ENCODE measurements around the gene TAF4. TPM values are rescaled to one million over a fixed set of nuclear protein-coding genes. Genes with fewer than 3 reads are reported as not detected.

The TAF4 gene
- total RNA-seq, 1 donor from 2014 or later = 17.6 TPM

- H3K27ac ChIP-seq = no peak overlapping the region
- TF ChIP-seq CTCF (IDR thresholded peaks at IDR 0.05) = no peak
- H3K27me3 ChIP-seq (ENCODE audit: low read depth) = no peaks in the 10 kb centered on the region
- no peak overlapping the region for H3K4me3 ChIP-seq
- H3K4me1 ChIP-seq = no peaks in the 10 kb centered on the region
- H3K36me3 ChIP-seq = peaks cover 52% of the 10 kb centered on the region
- intact Hi-C loops (cut with DNase I) = no loop called here
- no peaks in the 10 kb centered on the region for H3K9me3 ChIP-seq
- DNase-seq = peak; percentile 39
- no peak for ATAC-seq
Observed at GRCh38 chr20:62012631-62013030, 53.0 kb downstream of the TAF4 start.

DNA sequence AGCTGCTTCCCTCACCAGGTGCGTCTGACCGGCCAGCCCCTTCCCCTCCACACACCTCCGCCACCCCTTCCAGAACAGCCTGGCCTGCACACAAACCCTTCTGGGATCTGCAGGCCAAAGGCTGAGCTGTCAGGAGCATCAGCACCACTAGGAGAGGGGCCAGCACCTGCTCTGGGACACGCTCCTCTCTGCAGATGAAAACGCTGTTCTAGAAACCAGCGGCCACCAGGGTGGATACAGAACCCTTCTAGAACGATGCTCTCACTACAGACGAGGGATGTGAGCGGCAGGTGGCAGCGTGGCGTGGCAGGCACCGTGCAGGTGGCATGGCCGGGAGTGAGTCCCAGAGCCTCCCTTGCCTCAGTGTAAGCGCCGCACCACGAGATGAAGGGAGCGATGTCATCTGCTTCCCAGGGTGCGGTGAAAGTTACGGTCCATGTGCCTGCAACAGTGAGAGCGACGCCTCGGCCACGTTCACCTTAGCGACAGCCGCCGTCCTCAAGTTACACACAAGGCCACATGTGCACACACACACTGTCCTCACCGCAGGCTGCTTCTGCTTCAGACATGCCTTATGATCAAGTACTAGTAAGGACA is 53.6 kb downstream of the TAF4 start:
- no peak for DNase-seq

DNA sequence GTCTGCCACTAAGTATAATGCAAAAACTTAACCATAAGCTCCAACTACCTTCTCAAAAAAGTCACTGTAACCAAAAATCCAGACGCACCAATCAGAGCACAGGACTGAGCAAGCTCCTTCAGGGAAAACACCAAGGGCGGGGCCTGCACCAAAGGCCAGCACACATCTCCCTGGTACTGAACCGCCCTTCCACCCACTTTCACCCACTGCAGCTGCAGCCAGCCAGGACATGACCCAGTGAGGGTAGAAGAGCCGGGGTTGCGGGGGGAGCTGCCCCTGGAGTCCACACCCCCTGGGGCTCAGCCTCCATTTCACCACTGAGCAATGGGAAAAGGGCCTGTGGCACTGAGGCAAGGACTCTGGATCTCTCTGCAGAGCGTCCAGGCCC is 54.3 kb downstream of the TAF4 start:
- H3K9me3 ChIP-seq = no peaks in the 10 kb centered on the region
- TF ChIP-seq CTCF (IDR thresholded peaks at IDR 0.05) = no peak
- peaks cover 64% of the 10 kb centered on the region for H3K36me3 ChIP-seq
- no peak overlapping the region for H3K4me3 ChIP-seq
- intact Hi-C loops (cut with DNase I) = no loop called here
- H3K27ac ChIP-seq = no peak overlapping the region
- H3K4me1 ChIP-seq = no peaks in the 10 kb centered on the region
- no peaks in the 10 kb centered on the region for H3K27me3 ChIP-seq (ENCODE audit: low read depth)
- DNase-seq (no peak), ATAC-seq (no peak)

More for the DNA sequence above, 53.6 kb downstream of the TAF4 start:
- no peaks in the 10 kb centered on the region for H3K4me1 ChIP-seq
- no peak overlapping the region for H3K4me3 ChIP-seq
- H3K27ac ChIP-seq = no peak overlapping the region
- no peaks in the 10 kb centered on the region for H3K27me3 ChIP-seq (ENCODE audit: low read depth)
- no peak for ATAC-seq
- no peak for TF ChIP-seq CTCF (IDR thresholded peaks at IDR 0.05)
- no peaks in the 10 kb centered on the region for H3K9me3 ChIP-seq
- H3K36me3 ChIP-seq = peaks cover 58% of the 10 kb centered on the region
- intact Hi-C loops (cut with DNase I) = no loop called here

DNA sequence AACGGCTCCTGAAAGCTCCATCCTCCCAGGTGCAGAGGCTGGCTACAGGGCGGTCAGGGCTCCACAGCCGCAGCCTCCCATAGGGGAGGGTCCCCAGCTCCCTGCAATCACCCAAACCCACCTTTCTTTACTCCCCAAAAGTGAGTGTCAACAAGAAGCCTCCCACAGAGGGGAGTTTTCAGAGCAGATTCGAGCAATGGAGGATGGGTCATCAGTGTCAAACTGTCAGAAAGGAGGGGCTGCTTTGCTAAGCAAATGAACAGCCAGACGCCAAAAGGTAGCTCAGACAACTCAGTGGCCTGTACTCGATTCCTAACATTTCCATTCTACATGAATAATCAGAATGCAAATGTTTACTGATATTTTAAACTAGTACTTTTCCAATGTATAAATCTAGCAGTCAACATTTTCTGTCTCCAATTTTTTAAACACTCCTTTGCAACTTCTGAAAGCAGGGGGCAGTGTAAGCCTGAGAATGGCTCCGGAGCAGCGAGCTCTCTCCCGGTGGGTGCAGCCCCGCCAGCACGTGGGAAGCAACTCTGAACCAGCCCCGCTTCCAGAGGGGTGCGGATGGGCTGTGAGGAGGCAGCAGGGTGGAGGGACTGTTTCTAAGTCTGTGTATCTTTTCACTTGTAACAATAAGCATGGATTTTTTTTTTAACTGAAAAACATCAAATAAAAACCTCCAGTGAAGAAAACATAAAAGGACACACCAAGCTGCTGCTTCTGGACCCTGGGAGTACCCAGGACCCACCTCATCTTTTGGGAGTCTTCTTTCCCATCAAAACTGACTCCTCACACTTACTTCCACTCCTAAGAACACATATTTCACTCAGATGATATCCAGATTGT is 54.9 kb downstream of the TAF4 start:
- Histone ChIP-seq H3K27ac (no peak overlapping the region), H3K9me3 (no peaks in the 10 kb centered on the region), H3K36me3 (peaks cover 71% of the 10 kb centered on the region), H3K4me3 (no peak overlapping the region), H3K27me3 (ENCODE audit: low read depth) (no peaks in the 10 kb centered on the region), H3K4me1 (no peaks in the 10 kb centered on the region)
- DNase-seq (no peak), ATAC-seq (peak; percentile 56 to 61)
- intact Hi-C loops (cut with DNase I) = no loop called here
- TF ChIP-seq CTCF (IDR thresholded peaks at IDR 0.05) = peak; percentile 66

GRCh38 chr20:62009869-62010445 is 55.7 kb downstream of the TAF4 start:
- intact Hi-C loops (cut with DNase I) = no loop called here
- DNase-seq = no peak

More at GRCh38 chr20:62009869-62010445, 55.7 kb downstream of the TAF4 start:
- no peaks in the 10 kb centered on the region for H3K9me3 ChIP-seq
- no peak overlapping the region for H3K27ac ChIP-seq
- H3K4me3 ChIP-seq = no peak overlapping the region
- no peaks in the 10 kb centered on the region for H3K4me1 ChIP-seq
- no peak for ATAC-seq
- TF ChIP-seq CTCF (IDR thresholded peaks at IDR 0.05) = no peak
- peaks cover 79% of the 10 kb centered on the region for H3K36me3 ChIP-seq
- no peaks in the 10 kb centered on the region for H3K27me3 ChIP-seq (ENCODE audit: low read depth)

Data from lower lobe of right lung (tissue), 2 donors.